GM21825 (cell line): ENCODE results near the gene THEM4.

Experiments
- ATAC-seq: cut with Tn5 transposase; IDR thresholded peaks from one replicate; pipeline ENCODE4 v1.9.1; 2021; ENCODE audit warnings: mild to moderate bottlenecking, moderate library complexity; ENCODE audit not compliant: unreplicated experiment

THEM4 gene

DNA sequence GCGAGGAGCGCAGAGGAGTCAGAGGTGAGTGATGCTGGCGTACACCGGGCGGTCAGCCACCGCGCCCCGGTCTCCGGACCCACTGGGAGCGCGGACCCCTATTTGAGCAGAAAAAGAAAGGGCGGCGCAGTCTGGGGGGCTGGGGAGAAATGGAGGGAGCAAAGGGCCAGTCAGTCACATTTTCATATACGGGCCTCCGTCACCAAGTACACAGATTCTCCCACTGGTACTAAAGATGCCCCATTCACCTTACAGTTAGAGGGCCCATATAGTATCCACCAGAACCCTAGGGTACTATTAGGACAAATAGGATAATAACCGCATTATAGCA lies 70.3 kb downstream of the THEM4 start:
- ATAC-seq = no peak

DNA sequence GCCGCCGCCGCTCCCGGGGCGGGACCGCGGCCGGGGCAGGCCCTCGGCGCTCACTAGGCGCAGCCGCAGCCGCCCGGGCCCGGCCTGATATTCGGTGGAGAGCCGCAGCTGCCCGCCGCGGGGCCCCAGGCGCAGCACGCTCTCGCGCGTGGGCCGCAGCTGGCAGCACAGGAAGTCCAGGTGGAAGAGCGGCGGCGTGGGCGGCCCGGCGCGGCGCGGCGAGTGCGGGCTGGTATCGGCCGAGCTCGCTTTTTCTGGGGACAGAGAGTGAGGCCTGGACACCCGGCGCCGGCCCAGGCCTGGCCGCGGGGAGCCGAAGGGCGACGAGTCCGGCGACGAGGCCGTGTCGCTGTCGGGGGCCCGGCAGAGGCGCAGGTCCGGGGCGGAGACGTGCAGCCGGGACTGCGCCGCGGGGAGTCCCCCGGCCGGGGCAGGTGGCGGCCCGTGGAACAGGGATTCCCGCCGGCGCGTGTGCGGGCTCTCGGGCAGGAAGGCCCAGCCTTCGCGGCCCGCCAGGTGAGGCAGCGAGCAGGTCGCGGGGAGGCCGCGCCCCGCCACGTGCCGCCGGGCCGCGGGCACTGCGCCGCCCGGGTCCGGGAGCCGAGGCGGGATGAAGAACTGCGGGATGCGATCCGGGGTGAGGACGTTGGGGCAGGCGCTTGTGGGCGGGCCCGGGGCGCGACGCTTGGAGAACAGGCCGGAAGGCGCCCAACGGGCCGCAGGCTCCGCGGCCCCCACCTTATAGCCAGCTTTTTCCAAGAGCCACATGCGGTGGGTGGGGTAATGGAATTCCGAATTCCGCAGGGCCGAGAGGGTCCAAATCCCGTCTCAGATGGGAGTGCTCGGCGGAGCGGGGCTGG lies 70.9 kb downstream of the THEM4 start:
- no peak for ATAC-seq

DNA sequence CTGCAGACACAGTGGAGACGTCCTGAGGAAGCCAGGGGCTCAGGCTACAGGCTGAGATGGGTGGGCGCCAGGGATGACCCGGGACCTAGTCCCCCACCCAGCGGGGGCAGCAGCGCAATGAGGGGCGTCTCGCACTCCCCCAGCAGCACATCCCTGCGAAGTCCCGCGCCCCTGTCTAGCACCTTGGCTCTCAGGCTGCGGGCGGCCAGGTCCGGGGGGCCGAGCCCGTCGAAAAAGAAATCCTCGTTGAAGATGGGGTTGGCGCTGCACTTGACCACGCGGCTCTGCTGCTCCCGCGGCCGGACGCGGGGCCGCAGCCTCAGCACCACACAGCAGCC lies 71.5 kb downstream of the THEM4 start:
- ATAC-seq = no peak

GRCh38 chr1:151837197-151837596 lies 72.1 kb downstream of the THEM4 start:
- no peak for ATAC-seq

DNA sequence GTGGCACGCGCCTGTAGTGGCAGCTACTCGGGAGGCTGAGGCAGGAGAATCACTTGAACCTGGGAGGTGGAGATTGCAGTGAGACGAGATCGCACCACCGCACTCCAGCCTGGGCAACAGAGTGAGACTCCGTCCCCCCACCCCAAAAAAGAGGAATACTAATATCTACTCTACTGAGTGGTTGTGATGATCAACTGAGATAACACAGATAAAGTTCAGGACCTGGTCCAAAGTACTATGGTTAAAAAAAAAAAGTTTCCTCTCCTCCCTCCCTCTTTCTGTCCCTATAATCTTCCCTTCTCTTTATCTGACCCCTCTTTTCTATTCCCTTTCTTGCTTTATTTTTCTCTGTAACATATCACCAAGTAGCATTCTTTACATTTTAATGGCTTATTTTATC lies 73.7 kb downstream of the THEM4 start:
- no peak for ATAC-seq

DNA sequence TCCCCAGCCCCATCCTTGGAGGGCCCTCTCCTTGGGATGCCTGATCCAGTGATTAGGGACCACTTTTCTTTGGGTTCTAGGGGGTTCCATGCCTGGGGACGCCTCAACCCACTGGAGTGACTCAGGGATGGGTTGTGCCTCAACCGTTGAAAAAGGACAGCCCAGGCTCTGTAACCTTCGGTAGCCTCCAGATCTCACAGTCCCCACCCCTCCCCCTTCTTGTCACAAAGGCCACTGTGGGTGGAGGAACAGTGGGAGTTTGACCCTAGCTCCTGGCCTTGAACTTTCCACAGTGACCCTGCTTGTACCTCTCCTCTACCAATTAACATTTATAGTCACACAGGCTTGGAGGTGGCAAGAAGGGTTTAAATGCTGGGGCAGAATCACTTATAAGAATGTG lies 75.1 kb downstream of the THEM4 start:
- ATAC-seq = no peak

DNA sequence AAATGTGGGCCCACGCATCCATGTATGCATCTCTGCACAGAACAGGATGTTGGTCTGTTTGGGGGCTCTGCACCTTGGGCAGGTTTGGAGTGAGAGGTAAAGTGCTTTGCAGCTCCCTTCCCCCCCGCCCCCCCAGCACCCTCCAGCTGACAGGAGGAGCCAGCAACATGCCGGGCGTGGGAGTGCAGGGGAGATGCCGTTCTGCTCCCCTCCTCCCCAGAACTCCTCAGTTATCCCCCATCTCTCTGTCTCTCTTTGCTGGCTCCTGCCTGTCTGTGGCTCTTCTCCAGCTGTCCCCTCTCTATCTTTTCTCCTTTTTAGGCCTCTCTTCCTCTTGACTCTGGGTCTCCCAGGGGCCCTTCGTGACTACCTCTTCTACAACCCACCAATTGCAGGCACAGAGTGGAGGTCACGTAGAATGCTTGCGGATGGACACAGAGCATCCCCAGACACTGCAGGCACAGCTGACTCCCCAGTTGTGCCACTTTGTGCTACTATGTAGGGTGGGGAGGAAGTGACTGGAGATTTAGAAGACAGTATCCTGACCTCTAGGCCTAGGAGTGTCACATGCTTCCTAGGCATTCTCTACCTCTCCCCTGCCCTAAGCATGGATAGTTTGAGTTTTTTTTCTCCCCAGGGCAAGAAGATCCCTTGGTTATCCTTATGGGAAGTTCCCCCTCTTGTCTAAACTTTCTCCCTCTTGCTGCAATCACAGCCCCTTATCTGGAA lies 76.0 kb downstream of the THEM4 start:
- ATAC-seq = no peak

DNA sequence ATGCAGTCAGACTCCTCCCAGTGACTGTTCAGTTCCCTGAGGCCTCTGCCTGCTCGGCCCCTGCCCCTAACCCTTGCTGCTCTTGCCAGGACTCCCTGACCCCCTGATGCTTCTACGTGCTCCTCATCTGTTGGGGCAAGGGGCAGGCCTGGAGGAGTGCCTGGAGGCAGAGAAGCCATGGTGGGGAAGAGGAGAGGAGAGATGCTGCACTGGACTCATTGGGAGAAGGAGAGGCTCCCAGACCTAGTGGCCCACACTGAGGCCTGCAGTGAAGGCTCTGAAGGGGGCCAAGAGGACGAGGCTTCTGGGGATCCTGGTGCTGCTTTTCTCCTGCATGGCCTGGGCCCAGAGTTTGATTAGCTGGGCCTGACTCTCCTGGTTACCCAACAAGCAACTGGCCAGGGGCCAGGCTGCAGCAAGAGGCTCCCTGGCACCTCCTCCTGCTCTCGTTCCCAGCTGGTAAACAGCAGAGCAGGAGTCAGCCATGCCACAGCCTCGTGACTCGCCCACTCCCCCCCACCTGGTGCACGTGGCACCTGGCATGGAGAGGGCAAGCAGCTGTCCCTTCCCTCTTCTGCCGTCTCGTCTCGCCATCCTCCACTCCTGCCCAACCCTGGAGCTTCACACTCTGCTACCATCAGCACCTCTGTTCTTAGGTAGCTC lies 76.9 kb downstream of the THEM4 start:
- ATAC-seq = no peak

DNA sequence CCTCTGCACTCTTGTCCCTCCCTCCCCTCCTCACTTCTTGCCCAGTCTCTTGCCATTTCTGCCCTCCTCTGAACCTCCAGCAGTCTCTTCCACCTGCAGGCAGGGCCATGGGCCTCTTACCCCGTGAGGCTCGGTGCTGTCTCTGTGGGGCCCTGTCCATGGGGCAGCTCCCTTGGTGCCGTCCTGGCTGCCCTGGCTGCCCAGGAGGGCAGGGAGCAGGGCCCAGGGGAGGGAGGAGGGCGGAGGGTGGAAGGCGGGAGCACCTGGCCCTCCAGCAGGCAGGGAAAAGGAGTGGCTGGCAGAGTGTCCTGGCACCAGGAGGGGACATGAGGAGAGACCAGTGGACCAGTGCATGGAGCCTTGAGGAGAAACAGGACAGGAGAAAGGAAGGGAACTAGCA lies 77.7 kb downstream of the THEM4 start, which contains the start of gene RORC:
Gene RORC, minus strand, starts transcription at position 198 of the 400 bp plus-strand sequence. Its CDS starts 38 bp downstream, at position 160.
- ATAC-seq = no peak

- ATAC-seq = no peak
These were observed 78.1 kb downstream of the THEM4 start for GRCh38 chr1:151831256-151831591.

DNA sequence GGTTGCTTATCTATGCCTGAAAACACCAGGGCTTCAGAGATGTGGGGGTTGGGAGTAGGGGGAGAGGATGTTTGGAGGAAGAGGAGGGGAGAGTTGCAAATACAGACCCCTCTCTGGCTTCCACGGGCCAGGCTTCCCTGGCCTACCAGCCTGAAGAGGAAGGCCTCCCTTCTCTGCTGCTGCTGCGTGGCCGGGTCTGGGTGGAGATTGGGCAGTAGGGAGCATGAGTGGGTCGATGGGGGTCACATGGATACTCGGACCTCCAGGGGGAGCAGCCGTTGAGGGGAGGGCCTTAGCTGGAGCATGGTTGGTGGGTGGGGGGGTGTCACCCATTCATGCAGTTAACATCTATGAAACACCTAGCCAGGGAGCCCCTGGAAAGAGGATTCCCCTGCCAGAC lies 79.3 kb downstream of the THEM4 start:
- ATAC-seq = no peak

DNA sequence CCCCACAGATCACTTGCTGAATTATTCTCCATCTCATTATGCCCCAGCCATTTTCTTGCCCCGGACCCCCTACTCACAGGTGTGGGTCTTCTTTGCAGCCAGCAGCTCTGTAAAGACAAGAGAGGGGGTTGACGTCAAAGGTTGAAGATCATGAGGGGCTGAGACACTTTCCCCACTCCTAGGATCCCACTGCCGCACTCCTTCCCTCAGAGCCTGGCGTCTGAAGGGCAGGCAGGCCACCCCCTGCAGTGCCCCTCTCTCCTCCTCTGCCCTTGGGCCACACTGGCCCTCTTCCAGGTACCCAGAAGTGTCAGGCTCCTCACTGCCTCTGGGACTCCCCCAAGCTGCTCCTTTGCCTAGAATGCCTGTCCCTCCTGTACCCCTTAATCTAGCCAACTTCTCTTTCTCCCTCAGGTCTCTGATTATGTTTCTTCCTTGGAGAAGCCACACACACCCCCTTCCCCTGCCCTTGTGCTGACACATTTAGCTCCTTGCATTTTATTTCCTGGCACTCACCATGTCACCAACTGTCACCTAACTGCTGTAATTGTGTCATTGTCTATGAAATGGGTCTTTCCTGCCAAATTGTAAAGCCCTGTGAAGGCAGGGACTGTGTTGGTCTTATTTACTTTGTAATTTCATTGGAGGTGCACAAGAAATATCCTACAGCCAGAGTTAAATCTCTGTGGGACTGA lies 79.8 kb downstream of the THEM4 start:
- no peak for ATAC-seq

DNA sequence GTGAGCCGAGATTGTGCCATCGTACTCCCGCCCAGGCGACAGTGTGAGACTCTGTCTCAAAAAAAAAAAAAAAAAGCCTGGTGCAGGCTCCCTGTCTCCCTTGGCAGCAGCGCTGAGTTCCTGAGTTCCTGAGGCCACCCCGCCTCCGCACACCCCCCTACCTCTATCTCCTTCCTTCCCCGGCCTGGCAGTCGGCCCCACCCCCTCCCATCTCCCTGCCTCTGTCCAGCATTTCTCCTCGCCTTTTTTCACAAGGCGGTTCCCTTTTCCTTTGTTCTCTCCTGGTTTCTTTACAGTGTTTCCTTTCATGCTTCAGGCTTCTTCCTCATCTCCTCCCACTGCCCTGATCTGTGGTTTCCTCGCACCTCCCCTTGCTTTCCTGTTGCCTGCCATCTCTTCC lies 80.4 kb downstream of the THEM4 start:
- no peak for ATAC-seq

DNA sequence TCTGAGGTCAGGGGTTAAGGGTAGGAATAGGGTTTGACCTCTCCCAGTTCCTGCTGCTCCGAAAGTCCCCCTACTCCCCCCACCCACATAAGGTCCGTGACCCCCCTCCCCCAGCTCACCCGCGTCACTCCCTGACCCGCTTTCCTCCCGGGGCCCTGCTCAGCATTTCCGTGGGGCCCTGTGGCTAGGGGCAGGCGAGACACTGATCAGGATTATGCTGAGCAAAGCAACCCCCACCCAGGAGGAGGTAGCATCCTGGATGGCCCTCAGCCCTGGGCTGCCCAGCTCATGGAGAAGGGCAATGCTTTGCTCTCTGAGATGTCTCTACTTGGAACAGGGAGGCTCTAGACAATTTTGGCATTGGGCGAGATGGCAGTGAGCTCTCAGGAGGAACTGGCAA lies 81.5 kb downstream of the THEM4 start:
- ATAC-seq = no peak

DNA sequence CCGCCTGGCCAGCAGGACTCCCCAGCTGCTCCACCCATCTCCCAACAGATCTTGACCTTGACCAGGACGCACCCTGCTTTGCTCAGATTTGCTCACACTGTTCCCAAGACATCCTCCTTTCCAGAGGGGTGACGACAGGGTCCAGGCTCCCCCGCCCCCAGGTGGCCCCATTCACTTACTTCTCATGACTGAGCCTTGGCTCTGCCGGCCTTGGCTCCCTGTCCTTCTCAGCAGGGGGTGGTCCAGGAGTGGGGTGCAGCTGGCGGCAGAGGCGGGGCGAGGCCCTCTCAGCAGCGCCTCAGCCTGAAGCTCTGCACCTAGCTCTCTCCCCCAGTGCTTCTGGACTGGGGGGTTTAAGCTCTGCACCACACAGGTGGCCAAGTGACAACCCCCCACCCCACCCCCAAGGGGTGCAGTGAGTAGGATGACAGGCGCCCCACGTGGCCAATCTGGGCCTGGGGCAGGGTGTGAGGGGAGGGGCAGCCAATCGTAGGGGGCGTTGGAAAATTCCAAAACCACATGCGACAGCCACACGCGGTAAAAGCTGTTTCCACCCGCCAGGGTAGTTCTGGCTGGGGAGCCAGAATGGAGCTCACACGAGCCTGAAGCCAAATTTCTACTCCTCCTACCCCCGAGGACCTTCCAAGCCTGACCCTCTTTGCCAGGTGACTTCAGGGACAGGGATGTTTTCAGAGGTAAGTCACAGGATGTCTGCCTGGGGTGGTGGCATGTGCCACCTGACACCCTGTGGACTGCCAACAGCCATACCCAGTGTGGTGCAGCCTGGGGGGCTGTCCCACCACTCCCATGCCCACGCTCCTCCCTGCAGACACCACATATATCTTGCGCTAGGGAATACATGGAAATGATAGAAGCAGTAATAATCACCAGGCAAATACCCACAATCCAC lies 83.3 kb downstream of the THEM4 start:
- ATAC-seq = no peak

DNA sequence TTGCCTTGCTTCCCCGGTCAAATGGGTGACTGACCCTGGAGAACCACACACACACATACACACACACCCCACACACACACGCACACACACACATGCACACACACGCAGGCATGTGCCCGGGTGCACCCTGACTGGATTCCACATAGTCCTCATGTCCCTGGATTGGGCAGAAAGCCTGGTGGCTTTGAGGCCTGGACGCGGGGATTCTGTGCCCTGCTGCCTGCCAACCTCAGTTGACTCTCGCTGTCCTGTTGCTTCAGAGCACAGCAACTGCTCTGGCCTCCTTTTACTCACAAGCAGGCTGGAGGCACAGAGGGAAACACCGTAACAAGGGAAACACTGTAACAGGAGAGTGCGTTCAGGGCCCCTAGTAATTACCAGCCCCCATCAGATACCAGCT lies 84.1 kb downstream of the THEM4 start:
- ATAC-seq = no peak
